ENCODE results near the gene SLC19A3.
"Not testable (repeated sequence)": the region's sequence is repeated elsewhere in the genome, so short reads cannot be mapped to it uniquely, and the experiment has no call there.

Gene SLC19A3

DNA sequence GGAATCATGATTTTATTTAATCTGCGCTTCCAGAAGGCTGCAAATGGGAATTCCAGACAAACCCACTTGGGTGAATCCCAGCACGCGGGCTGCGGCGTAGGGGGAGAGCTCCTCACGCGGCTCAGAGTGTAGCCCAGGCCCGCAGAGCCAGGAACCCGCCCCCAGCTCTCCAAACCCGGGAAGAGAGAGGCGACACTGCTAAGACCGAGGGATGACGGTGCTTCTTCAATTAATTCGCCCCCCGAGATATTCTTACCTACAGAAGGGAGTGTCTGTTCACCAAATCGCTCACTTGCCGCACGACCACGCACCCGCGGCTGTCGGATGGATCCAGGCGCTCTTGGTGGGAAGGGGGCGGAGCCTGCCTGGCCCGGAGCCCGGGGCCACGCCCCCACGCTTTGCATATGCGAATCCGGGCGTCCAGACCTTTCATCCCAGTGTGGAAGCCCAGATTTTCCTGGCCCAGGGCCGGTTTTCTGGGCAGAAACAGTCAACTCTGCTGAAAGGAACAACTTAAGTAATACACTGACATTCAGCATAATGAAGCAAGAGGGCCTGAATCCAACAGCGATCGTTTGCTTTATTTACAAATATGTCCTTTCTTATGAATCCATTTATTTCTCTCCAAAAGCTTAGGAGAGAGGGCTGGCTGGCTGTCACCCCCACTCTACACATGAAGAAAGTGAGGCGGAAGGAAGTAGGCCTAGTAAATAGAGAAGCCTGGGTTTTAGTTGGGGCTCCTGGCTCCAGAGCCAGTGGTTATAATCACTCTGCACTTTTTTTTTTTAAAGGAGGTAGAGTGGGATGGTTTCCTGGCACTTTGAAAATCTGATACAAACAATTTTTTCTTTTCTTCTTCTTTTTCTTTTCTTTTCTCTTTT, at the start of gene SLC19A3:
SLC19A3 (minus strand) TSS at position 342 of the 881 bp plus-strand sequence. CDS start 15,710 bp downstream, outside the sequence.
- no peak for DNase-seq

DNA sequence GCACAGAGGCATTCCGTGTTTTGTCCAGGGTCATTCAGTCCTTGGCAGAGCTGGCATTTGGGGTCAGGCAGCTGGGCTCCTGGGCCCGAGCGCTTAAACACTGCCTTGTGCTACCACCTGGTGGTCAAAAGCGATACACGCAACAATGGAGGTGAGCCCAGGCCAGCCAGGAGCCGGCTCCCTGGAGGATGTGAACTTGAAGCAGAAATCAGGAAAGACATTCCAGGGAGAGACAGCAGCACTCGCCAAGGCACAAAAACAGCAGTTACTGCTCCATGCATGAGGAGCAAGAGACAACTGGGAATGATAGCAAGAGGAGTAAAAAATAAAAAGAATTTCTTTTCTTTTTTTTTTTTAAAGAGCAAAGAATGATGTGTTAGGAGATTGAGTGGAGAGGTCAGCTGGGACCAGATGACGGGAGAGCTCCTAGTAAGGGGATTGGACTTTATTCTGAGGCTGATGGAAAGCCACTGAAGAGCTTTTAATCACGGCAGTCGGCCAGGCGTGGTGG, 48.6 kb upstream of the SLC19A3 start:
- DNase-seq = peak; percentile 52 to 54

DNA sequence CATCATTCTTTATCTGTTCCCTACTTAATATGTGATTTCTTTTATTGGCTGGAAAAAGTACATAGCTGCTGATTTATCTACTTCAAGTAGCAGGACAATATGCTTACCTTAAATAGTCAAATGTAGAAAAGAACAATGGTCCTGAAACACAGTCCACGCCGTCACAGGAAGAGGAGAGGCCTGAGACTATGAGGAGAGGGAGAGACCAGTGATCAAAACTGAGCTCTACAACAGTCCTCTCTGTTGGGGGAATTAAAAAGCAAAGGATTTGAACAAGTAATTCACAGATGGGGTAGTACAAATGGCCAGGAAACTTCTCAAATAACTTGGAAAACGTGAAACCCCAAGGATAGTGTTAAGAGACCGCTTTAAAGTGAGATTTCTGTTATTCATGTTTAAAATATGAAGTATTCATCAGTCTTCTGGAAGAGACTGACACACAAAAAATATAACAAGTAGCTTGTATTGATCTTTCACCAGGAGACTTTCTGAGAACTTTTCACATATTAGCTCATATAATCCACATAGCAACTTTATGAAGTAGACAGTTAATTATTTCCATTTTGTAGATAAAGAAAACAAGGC, 48.1 kb upstream of the SLC19A3 start:
- DNase-seq = no peak

DNA sequence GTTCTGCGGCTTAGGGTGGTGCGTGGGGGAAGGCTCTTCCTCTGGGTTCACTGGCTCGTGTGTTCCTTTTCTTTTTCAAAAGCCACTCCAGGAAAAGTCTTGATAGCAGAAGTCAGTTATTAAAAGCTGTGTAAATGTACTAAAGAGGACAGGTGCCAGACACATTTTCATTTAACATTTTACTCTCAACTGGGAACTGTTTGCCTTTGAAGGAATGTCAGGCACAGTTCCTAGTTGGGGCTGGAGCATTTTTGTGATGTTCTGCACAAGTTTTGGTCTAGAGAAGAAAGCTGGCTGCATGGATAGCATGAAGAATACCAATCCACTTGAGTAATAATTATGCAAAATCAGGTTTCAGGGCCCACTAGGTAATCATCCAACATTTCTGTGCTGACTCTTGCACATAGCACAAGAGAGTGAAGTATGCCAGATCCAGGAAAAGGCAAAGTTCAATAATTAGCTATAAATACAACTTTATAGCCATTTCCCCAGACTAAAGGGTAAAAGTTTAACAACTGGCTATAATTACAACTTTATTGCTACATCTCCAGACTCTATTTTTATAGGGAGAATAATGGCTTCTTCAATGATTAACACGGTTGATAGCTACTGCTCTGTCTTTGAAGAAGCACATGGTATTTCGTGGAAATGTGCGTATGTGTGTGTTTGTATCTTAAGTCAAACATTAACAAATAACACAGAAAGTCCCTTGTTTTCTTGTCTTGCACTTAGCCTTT, 44.1 kb upstream of the SLC19A3 start:
- no peak for DNase-seq

DNA sequence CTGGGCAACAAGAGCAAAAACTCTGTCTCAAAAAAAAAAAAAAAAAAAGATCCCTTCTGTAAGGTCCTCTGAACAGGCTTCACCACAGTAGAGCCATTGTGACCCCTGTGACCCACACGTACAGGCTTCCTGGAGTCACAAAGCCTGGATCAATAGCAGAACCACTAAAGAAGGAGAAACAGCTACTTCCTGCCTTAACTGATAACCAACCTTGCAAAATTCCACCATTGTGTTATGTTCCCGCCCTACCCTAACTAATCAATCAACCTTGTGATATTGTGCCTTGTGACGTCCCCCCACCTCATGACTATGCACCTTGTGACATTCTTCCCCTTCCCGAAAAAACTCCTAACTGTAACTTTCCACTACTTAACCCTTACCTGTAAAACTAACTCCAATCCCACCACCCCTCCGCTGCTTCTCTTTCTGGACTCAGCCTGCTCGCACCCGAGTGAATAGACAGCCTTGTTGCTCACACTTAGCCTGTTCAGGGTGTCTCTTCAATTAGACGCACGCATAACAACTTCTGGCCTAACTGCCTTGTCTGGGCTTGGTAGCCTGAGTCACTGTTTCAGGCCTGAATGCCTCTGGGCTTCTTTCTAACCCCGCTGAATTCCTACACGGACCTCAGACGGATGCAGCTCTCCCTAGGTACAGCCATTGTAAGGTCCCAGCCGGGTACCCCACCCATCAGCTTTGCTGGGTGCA, 41.7 kb upstream of the SLC19A3 start:
- DNase-seq = no peak

DNA sequence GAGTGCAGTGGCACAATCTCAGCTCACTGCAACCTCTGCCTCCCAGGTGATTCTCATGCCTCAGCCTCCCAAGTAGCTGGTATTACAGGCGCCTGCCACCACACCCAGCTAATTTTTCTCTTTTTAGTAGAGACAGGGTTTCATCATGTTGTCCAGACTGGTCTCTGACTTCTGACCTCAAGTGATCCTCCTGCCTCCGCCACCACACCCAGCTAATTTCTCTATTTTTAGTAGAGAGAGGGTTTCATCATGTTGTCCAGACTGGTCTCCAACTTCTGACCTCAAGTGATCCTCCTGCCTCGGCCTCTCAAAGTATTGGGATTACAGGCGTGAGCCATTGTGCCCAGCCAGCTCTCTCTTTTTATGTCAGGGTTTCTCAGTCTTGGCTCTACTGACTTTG, 38.4 kb upstream of the SLC19A3 start:
- not testable (repeated sequence) for DNase-seq

DNA sequence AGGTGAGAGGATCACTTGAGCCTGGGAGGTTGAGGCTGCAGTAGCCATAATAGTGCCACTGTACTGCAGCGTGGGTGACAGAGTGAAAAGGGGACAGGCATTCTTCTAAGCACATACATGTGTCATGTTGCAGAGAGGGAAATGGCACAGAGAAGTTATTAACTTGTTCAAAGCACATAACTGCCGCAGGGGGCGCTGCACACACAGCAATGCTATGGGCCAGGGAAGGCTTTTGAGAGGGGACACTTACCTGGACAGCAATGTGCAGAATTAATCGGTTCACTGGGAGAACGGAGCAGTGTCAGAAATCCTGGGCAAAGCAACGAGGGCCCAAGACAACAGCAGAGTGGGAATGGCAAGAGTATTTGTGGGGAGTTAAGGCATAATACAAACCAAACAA, 30.3 kb upstream of the SLC19A3 start:
- no peak for DNase-seq

DNA sequence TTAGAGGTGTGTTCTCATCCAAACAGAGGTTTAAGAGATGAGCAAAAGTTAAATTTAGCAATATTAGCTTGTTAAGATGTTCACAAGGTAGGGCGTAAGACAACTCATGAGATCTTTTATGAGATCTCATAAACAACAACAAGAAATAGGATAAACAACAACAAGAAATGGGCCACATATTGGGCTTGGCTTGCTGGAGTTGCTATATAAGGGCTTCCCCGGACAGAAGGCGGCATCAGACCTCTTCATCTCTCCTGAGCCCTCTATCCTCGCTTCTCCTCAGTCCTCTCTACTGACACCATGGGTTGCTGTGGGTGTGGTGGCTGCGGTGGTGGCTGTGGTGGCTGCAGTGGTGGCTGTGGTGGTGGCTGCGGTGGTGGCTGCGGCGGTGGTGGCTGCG, 27.8 kb upstream of the SLC19A3 start, which contains the start of gene SCYGR8:
SCYGR8 (plus strand) TSS at position 301 of the 400 bp plus-strand sequence; CDS start at position 301, 0 bp downstream.
- no peak for DNase-seq

DNA sequence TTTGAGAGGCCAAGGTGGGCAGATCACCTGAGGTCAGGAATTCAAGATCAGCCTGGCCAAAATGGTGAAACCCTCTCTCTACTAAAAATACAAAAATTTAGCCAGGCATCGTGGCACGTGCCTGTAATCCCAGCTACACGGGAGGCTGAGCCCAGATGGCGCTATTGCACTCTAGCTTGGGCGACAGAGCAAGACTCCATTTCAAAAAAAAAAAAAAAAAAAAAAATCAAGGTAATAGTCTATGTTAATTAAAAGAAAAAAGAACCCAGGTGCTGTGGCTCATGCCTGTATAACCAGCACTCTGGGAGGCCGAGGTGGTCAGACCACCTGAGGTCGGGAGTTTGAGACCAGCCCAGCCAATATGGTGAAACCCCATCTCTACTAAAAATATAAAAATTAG, 22.9 kb upstream of the SLC19A3 start:
- DNase-seq = not testable (repeated sequence)

DNA sequence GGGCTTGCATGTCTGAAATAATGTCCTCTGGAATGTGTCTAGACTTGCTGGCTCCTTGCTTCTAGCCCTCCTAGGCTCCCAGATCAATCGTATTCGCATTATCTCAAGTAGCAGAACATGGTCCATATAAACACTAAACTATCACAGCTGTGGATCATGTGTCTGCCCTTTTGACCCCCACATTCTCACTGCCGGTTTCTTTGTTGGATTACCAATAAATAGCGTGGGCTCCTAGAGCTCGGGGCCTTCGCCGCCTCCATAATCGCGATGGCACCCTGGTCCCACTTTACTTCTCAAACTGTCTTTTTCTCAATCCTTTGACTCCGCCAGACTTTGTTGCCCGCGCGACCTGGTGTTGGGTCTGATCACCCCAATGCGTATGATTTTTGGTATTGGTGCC, 21.5 kb upstream of the SLC19A3 start:
- DNase-seq = no peak

DNA sequence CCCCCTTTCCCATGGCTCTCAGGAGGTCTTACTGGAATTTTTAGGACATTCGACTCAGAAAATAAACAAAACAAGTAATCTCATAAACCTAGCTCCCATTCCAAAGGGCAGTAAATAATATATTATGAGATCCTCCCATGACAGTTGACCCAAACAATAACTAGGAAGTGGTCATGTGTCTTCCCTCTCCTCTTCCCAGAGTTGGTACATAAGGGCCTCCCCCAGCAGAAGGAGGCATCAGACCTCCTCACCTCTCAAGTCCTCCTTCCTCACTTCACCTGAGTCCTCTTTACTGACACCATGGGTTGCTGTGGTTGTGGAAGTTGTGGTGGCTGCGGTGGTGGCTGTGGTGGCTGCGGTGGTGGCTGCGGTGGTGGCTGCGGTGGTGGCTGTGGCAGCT, 10.2 kb upstream of the SLC19A3 start, which contains the start of gene SCYGR7:
SCYGR7 (plus strand) TSS at position 301 of the 400 bp plus-strand sequence; CDS start at position 301, 0 bp downstream.
- DNase-seq = no peak

DNA sequence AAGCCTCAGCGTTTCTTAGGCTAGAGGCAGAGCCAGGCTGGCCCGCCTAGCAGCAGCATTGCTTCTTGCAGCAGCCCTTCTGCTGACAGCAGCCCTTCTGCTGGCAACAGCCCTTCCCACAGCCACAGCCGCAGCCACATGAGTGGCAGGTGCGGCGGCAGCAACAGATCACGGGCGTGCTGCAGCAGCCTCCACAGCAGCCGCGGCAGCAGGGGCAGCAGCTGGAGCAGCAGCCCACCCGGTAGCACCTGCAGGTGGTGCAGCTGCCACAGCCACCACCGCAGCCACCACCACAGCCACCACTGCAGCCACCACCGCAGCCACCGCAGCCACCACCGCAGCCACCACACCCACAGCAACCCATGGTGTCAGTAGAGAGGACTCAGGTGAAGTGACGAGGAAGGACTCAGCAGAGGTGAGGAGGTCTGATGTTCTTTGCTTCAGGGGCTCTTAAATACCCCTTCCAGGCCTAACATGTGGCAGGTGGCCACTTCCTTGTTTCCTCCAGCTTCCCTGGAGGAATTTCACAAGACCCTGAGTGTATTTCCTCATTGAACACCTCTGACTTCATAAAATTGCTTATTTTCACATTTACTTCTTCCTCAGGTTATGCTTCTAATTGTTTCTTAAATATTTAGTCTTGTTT, 6.7 kb upstream of the SLC19A3 start, which contains the start of gene SCYGR6:
SCYGR6 (minus strand) TSS at position 364 of the 646 bp plus-strand sequence; CDS start at position 364, 0 bp downstream.
- no peak for DNase-seq

DNA sequence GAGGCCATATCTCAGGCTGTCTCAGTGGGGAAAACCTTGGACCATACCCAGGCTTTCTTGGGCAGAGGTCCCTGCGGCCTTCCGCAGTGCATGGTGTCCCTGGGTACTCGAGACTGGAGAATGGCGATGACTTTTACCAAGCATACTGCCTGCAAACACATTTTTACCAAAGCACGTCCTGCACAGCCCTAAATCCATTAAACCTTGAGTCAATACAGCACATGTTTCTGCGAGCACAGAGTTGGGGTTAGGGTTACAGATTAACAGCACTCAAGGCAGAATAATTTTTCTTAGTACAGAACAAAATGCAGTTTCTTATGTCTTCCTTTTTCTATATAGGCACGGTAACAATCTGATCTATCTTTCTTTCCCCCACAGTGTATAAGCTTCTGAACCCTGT, 5.0 kb upstream of the SLC19A3 start:
- DNase-seq = not testable (repeated sequence)

DNA sequence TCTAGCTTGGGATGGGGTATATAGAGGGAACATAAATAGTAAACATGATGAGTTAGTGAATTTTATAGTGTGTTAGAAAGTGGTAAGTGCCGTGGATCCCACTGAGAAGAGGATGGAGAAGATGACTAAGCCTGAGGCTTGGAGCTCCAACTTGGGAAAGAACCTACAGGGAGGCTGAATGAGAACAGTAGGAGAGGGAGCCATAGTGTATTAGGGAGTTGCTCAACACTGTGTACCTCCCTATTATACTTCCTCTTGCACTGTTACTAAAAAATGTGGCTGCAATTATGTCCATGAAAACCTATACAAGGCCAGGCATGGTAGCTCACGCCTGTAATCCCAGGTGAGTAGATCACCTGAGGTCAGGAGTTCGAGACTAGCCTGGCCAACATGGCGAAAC, 2.9 kb upstream of the SLC19A3 start:
- no peak for DNase-seq

DNA sequence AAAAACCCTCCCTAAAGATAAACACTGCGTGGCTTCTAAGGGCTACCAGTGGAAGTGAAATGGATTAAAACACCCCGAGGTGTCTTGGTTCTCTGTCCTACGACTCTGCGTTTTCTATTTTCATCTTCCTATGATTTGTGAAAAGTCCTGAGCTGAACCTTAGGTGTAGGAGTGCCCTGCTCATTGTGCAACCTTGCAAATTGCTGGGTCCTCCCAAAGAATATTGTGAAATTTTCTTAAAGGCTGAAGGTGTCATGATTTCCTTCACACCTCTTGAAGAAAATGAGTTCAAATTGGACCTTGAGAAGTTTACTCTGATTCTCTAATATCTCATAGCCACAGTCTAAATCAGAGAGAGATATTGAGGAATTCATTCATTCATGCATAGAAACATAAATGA, 1.8 kb upstream of the SLC19A3 start:
- no peak for DNase-seq

DNA sequence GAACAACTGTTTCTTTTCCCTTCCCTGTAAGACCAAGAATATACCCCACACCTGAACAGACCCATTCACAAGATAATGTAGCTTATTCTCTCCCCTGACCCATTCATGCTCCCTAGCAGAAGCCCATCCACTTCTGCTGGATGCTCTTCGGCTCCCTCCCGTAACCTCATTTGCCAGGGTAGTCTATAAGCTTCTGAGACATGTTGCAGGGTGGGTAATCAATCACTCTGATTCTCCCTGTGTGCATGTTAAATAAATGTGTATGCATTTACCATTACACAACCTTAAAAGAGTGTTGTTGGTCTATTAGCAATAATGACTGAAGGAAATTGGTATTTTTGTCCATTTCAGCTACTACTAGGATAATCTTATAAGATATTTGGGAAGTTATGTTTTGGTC, 1.3 kb downstream of the SLC19A3 start:
- no peak for DNase-seq

DNA sequence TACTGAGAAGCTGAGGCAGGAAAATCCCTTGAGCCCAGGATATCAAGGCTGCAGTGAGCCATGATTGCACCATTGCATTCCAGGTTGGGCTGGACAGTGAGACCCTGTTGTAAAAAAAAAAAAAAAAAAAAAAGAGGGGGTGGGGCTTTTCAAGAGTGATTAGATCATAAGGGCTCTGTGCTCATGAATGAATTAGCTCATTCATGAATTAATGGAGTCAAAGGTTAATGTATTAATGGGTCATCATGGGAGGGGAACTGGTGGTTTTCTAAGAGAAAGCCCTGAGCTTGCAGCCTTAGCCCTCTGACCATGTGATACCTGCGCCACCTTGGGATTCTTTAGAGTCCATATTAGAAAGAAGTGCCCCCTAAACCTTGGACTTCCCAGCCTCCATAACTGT, 4.5 kb downstream of the SLC19A3 start:
- DNase-seq = no peak

DNA sequence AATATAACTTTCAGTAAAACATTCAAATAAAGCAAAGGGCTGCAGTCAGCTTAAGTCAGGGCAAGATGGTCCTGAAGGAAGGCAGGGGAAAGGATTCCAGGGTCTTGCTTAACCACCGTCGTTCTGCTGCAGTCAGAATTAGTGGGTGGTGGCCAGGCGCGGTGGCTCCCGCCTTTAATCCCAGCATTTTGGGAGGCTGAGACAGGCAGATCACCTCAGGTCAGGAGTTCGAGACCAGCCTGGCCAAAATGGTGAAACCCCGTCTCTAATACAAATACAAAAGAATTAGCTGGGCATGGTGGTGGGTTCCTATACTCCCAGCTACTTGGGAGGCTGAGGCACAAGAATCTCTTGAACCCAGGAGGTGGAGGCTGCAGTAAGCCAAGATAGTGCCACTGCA, 6.8 kb downstream of the SLC19A3 start:
- no peak for DNase-seq

DNA sequence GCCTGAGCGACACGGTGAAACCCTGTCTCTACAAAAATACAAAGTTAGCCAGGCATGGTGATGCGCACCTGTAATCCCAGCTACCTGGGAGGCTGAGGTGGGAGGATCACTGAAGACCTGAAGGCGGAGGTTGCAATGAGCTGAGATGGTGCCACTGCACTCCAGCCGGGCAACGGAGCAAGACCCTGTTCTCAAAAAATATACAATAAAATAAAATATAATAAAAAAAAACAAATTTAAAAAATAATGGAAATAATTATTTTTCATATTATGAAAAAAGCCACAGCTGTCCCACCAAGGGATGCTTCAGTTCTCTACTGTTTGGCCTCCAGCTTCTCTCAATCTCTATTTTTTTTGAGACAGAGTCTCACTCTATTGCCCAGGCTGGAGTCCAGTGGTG, 10.4 kb downstream of the SLC19A3 start:
- no peak for DNase-seq

DNA sequence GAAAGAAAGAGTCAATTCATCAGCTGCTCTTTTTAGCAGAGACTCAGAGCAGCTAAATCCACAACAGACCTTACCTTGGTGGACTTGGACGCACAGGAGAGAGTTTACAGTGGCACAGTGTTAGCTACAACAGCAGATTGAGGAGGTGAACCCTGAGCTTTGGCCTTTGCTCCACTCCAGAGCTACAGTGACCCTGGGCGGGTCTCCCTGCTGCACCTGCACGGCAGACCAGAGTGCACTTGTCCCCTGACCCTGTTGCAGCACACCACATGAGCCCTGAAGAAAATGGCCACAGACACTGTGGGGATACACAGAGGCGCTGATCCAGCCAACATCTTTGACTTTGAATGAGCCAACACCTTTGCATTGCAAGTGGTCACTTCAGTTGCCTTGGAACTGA, 11.0 kb downstream of the SLC19A3 start:
- no peak for DNase-seq

DNA sequence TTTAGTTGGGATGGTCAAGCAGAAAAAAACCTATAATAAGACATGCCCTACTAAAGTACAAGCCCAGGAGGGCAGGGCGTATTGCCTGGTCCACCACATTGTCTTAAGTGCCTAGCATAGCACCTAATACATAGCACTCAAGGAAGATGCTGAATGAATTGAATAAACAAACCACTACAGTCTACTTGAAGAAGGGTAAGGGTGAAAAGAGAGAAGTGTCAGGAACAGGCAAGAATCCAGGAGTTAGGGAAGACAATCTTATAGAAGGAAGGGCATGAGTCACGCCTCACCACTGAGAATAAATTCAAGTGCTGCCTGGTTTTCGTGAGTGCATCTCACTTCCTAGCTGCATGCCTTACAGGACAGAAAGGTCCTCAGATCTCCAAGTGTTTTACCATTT, 13.9 kb downstream of the SLC19A3 start:
- DNase-seq = no peak

DNA sequence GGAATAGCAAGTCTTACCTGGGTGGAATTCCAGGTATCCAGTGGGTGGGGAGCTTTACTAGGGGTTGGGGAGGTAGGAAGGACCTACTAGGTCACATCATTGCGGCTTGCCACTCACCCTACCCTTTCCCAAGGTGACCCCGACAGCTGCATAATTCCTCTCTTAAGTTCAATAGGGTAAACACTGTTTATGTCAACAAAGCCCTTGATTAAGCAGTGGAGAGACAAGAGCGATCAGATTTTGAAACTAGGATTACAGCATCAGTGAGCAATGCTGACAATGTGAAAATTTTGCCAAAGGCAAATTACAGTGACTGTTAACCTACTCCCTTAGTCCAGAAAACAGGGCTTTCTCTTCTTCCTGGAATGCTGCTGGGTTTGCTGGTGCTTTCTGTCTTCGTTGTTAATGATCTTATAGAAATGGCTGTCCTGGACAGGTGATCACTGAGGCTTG, 14.5 kb downstream of the SLC19A3 start:
- DNase-seq = no peak
